ENCODE measurements around the gene KCTD11. TPM values are rescaled to one million over a fixed set of nuclear protein-coding genes. Genes with fewer than 3 reads are reported as not detected.
A peak's percentile ranks its signal among the peaks of the same experiment; 100 is the strongest.

The KCTD11 gene
- total and polyA plus RNA-seq, 8 donors: 3.4 to 7.2 (median 5.3) TPM

DNA sequence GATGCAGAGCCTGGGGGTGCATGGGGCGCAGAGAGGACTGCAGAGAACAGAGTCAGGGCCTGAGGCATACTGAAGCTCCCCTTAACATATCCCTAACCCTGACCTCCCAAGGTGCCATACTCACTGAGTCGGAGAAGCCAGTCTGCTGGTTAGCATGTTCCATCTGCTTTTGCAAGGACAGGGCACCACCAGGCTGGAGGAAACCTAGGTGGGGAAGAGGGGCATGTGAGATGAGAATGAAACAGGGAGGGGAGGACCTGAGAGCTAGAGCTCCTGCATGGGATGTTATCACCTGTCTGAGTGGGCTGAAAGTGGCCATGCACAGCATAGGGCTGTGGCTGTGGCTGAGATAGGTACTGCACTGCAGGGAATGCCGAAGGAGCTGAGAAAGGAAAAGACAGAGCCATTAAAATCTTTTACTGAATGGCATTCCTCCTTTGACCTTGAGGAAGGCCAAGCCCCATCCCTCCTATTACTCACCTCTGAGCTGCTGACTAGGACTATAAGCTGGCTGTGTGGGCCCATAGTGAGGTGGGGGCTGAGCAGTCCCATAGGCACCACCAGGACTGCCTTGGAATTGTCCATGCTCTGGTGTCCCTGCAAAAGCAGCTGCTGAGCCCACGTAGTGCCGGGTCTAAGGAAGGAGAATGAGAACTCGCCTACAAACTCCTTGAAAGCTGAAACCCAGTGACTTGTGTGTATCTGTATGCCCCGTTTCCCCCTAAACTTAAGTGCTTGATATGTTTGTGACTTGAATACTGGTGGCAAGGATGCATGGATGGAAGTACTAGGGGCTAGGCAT is 38.7 kb upstream of the KCTD11 start:
- FAIRE-seq: no peak
- TF ChIP-seq, protein P1, sequence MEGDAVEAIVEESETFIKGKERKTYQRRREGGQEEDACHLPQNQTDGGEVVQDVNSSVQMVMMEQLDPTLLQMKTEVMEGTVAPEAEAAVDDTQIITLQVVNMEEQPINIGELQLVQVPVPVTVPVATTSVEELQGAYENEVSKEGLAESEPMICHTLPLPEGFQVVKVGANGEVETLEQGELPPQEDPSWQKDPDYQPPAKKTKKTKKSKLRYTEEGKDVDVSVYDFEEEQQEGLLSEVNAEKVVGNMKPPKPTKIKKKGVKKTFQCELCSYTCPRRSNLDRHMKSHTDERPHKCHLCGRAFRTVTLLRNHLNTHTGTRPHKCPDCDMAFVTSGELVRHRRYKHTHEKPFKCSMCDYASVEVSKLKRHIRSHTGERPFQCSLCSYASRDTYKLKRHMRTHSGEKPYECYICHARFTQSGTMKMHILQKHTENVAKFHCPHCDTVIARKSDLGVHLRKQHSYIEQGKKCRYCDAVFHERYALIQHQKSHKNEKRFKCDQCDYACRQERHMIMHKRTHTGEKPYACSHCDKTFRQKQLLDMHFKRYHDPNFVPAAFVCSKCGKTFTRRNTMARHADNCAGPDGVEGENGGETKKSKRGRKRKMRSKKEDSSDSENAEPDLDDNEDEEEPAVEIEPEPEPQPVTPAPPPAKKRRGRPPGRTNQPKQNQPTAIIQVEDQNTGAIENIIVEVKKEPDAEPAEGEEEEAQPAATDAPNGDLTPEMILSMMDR (IDR thresholded peaks at IDR 0.05): no peak
- H3K9me3 ChIP-seq: no peaks in the 10 kb centered on the region
- H3K4me1 ChIP-seq: peaks cover 22 to 40% (median 32%) of the 10 kb centered on the region in 3 donors
- no peak overlapping the region for H3K4me3 ChIP-seq
- H3K27ac ChIP-seq: no peak overlapping the region
- no peak for ATAC-seq
- no peaks in the 10 kb centered on the region for H3K27me3 ChIP-seq
- intact Hi-C loops (cut with DNase I): loop anchor here in 1 of 3 donors (10.0 kb wide), 1 partner anchor 48 kb away; the partner anchor contains the start of gene CLDN7
- peak in 2 of 6 donors; percentile 19 to 30 for DNase-seq
- H3K36me3 ChIP-seq: peaks cover 8 to 48% (median 35%) of the 10 kb centered on the region in 3 donors
- 77 to 85% methylated on average over 7 of the region's 7 CpGs for WGBS, 2 donors

DNA sequence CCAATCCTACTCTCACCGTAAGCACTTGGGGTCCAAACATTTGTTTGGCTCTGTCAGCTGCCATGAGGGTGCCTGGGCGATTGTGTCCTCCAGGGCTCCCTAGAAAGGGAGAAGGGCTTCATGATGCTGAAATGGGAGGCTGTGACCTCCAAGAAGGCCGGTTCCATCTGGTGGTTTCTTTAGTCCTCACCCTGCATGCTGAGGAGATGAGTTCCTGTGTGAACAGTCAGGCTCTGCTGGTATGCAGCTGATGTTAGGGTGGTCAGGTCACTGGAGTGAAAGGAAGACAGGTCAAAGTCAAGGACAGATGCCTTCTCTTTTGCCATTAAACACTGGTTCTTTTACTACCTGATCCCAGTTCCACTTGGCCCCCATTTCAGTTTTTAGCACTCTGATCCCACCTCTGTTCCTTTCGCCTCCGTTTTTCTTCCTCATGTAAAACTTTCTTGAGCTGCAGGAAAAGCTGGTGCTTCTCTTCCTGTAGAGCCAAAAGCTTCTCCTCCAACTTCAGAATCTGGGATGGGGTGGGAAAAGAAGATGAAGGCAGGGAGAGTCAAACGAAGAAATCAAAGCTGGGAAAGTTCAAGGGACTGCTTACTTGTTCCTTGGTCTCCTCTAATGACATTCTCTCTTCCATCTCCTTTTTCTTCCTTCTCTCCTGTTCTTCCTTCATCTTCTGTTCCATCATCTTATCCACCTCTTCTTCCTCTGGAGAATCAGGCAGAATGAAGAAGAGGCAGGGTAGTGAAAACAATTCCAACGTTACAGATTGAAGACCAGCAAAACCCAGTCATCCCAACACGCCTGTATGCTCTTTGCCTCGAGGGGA is 37.9 kb upstream of the KCTD11 start:
- TF ChIP-seq, protein P1 (IDR thresholded peaks at IDR 0.05): no peak
- no peak for FAIRE-seq
- WGBS, 2 donors: 36 to 41% methylated on average over 9 of the region's 9 CpGs
- Histone ChIP-seq H3K4me3 (peak overlapping the region; percentile 71 to 93 (median 92)), H3K4me1 (peaks cover 22 to 38% (median 32%) of the 10 kb centered on the region in 3 donors), H3K36me3 (peaks cover 8 to 53% (median 35%) of the 10 kb centered on the region in 3 donors), H3K27ac (peak overlapping the region in 2 of 4 donors; percentile 86 to 89), H3K9me3 (no peaks in the 10 kb centered on the region), H3K27me3 (no peaks in the 10 kb centered on the region)
- ATAC-seq: no peak
- DNase-seq: peak in 2 of 6 donors; percentile 13 to 31
- intact Hi-C loops (cut with DNase I): loop anchor here in 1 of 3 donors (10.0 kb wide), 1 partner anchor 49 kb away; the partner anchor contains the start of gene CLDN7

DNA sequence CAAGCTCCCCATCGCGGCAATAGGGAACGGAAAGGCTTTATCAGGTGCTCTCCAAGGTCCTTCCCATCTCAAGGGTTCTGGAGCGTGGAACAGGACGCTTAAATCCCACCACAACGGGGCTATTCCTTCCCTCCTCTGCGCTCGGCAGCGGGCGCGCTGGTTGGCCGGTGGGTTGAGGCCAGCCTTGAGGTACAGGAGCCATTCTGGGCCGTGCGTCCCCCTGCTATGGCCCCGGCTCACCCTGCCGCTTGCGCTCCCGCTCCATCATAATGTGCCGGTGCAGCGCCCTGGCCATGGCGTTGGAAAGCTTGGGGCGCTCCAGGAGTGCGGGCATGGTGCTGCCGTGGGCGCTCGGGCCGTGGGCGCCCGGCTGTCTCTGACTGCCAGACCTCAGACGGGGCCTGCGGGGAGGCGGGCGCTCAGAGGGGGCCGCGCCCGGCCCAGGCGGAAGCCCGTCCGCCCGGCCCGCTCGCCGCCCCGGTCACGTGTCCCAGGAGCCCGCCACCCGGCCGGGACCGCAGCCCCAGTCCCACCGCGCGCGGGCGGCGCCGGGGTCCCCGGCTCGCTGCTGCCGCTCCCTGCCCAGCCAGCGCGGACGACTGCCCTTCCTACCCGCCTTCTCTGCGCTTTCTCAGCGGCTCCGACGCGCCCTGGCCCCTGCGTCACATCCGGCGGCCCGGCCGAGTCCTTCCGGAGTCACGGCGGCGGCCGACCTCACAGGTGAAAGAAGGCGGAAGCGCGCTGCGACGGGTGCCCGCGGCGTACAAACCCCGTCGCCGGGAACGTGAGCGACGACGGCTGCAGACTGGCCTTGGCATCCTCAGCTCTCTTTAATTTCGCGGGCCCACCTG is 37.0 kb upstream of the KCTD11 start, which contains the start of gene GPS2:
GPS2 (minus strand) TSS at position 642 of the 851 bp plus-strand sequence; CDS start at position 334, 308 bp downstream.
- DNase-seq: peak; percentile 90 to 98 (median 92)
- intact Hi-C loops (cut with DNase I): loop anchor here in 1 of 3 donors (10.0 kb wide), 1 partner anchor 50 kb away; the partner anchor contains the start of gene CLDN7
- no peak for FAIRE-seq
- Histone ChIP-seq H3K4me3 (peak within 1 kb of the TSS; percentile 71 to 93 (median 92)), H3K4me1 (peaks cover 15 to 30% (median 24%) of the 10 kb centered on the region in 3 donors), H3K27me3 (no peaks in the 10 kb centered on the region), H3K27ac (peak within 1 kb of the TSS; percentile 82 to 91 (median 88)), H3K9me3 (no peaks in the 10 kb centered on the region), H3K36me3 (peaks cover 8 to 47% (median 35%) of the 10 kb centered on the region in 3 donors)
- WGBS, 2 donors: 0 to 1% methylated on average over 95 of the region's 95 CpGs
- TF ChIP-seq, protein P1 (IDR thresholded peaks at IDR 0.05): no peak
- peak; percentile 91 to 94 (median 94) for ATAC-seq

DNA sequence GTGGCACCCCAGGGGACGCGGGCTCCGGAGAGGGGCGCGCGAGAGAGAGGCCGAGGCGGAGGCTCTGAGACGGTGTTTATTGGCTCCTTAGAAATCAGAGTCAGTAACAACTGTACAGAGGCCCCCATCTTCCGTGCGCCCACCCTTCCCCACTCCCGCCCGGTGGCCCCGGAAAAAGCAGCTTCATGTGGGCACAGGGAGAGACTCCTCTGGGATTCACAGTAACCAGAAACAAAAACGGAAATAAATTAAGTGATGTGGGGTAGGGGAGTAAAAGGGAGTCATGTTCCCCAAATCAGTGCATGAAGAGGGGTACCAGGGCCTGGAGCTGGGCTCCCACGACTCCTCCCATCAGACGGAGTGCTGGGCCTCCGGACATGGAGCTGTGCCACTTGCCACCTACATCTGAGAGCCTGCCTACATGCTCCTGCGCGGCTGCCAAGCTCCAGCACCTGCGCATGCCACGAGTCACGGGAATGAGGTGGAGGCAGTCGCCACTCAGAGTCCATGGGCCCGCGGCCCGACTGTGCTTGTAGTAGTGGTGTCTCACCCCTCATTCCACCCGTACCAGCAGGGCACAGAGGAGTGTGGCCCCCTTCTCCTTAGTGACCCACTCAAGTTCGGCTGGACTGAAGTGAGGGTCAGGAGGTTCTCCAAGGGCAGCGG is 36.3 kb upstream of the KCTD11 start:
- peak in 4 of 6 donors; percentile 51 to 86 (median 66) for DNase-seq
- ATAC-seq: peak; percentile 26 to 51 (median 34)
- H3K9me3 ChIP-seq: no peaks in the 10 kb centered on the region
- H3K36me3 ChIP-seq: peaks cover 6 to 43% (median 32%) of the 10 kb centered on the region in 3 donors
- peaks cover 12 to 23% (median 16%) of the 10 kb centered on the region in 3 donors for H3K4me1 ChIP-seq
- H3K27ac ChIP-seq: peak overlapping the region; percentile 82 to 91 (median 88)
- intact Hi-C loops (cut with DNase I): loop anchor here in 1 of 3 donors (10.0 kb wide), 1 partner anchor 51 kb away; the partner anchor contains the start of gene CLDN7
- no peak for FAIRE-seq
- 17 to 23% methylated on average over 30 of the region's 30 CpGs for WGBS, 2 donors
- H3K4me3 ChIP-seq: peak overlapping the region; percentile 71 to 93 (median 92)
- TF ChIP-seq, protein P1 (IDR thresholded peaks at IDR 0.05): no peak
- H3K27me3 ChIP-seq: no peaks in the 10 kb centered on the region
